ENCODE measurements around the gene AP1G2.
A peak's percentile ranks its signal among the peaks of the same experiment; 100 is the strongest.

DNA sequence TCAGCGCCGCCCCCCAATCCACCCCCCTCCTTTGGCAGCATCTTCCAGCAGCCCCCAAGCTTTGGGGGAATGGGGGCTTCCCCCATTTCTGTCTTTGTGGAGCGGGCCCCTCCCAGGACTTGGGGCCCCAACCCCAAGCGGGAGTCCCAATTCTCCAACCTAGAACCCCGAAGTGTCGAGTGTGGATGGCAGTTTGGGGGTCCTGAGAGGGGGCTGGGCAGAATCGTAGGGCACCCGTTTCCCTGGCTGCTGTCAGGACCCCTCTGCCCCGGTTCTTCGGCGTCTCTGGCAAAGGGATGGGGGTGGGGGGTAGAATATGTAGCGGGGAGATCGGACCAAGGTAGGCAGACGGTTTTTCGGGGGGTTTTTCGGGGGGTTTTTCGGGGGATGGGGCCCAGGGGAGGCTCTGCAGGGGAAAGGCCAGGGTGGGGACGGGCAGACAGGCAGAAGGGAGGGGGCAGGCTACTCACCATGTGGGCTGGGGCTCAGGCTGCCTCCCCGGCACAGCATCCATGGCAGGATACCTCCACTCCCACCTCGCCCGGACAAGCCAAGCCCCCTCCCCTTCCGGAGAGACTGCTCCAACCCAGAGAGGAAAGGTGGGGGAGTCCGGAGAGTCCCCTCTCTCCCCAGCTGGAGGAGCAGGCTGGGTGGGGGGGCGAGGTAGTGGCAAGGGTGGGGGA is 10.3 kb upstream of the AP1G2 start:
- TF ChIP-seq CTCF (conservative IDR thresholded peaks at IDR 0.05; ENCODE audit: low read depth, low read length): no peak
- TF ChIP-seq EZH2 (IDR thresholded peaks at IDR 0.05; ENCODE audit: borderline replicate concordance, low read depth, low read length, poor library complexity, severe bottlenecking): peak; percentile 54

Data from A673 (cell line).